ENCODE data around the gene SGTA.
"Not testable (repeated sequence)": the region's sequence is repeated elsewhere in the genome, so short reads cannot be mapped to it uniquely, and the experiment has no call there.

SGTA gene, protein sequence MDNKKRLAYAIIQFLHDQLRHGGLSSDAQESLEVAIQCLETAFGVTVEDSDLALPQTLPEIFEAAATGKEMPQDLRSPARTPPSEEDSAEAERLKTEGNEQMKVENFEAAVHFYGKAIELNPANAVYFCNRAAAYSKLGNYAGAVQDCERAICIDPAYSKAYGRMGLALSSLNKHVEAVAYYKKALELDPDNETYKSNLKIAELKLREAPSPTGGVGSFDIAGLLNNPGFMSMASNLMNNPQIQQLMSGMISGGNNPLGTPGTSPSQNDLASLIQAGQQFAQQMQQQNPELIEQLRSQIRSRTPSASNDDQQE

GRCh38 chr19:2782936-2783780 lies at the start of gene SGTA:
Gene SGTA (minus strand): TSS chr19:2783273. CDS start chr19:2769068, 14,205 bp downstream.
- DNase-seq, result peak; percentile 96

DNA sequence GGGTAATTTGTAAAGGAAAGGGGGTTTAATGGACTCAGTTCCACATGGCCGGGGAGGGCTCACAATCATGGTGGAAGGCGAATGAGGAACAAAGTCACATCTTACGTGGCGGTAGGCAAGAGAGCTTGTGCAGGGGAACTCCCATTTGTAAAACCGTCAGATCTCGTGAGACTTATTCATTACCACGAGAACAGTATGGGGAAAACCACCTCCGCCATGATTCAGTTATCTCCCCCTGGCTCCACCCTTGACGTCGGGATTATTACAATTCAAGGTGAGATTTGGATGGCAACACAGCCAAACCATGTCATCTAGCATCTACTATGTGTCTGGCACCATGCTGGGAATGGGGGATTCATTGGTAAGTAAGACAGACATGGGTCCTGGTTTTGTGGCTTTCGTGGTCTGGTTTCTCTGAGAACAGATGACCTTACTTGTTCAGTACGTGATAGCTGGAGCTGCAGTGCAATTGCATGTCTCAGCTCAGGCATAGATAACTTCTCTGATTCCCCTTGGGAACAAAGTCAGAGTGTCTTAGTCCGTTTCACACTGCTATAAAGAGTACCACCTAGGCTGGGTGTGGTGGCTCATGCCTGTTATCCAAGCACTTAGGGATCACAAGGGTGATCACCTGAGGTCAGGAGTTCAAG lies 44.9 kb upstream of the SGTA start:
- DNase-seq, result no peak

DNA sequence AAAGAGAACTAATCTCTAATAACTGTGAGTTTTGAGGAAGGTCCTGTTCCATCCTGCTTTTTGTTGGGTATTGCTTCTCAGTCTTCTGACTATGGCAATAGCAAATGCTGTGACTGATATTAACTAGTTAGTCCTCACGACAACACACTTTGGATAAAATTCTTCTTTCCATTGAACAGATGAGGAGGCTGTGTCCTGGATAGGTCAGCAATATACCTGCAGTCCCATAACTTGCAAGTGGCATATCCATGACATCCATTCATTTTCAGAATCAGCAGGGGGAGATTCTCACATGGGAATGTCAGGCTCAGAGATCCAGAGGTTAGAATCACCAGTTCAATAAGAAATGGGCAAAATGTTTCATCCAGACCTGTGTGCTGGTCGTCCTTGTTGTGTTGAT lies 43.9 kb upstream of the SGTA start:
- no peak for DNase-seq

- no peak for DNase-seq
Observed at GRCh38 chr19:2824129-2824528, 41.1 kb upstream of the SGTA start.

GRCh38 chr19:2823646-2824045 lies 40.6 kb upstream of the SGTA start:
- DNase-seq, result no peak

GRCh38 chr19:2822846-2823245 lies 39.8 kb upstream of the SGTA start:
- no peak for DNase-seq

- DNase-seq, result peak; percentile 22
Observed at GRCh38 chr19:2820112-2820702, 37.1 kb upstream of the SGTA start.

DNA sequence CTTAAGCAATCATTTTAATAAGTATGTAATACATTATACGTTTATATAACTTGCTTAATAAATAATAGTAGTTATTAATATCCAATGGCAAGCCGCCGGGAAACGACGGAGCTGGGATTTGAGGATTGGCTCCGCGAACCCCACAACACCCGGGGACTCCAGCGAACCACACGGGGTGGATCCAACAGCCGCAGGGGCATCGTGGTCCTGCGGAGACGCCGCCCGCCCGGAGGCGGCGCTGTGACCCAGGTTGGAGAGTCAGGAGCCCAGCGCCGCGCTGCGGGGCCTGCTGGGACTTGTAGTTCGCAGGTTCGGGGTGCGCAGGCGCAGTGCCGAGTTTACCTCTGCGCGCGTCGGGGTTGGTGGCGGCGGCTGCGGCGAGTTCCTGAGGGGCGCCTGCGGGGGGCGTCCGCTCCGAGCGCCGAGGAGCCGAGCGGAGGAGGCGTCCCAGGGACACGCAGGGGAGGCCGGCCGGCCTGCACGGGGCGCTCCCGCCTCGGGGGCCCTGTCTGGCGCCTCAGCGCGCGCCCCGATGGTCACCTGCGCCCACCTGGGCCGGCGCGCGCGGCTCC lies 36.6 kb upstream of the SGTA start, which contains the start of gene ZNF554:
ZNF554 (plus strand) TSS at position 329 of the 572 bp plus-strand sequence; CDS start at position 533, 204 bp downstream.
- DNase-seq, result peak; percentile 95

DNA sequence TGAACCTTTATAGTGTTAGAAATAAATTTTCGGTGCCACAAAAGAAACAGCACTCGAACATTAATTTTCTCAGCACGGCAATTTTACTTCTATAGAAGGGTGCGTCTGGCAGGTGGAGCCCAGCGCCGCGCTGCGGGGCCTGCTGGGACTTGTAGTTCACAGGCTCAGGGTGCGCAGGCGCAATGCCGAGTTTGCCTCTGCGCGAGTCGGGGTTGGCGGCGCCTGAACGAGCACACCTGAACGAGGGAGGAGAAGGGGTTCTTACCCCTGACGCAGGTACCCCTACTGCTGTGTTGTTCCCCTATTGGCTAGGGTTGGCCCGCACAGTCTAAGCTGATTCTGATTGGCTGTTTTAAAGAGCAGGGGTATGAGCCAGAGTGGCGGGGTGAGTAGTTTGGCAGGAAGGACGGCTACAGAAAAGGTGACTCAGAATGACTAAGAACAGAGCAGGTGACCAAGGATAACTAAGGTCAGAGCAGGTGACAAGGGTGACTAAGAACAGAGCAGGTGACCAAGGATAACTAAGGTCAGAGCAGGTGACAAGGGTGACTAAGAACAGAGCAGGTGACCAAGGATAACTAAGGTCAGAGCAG lies 34.3 kb upstream of the SGTA start:
- DNase-seq, result not testable (repeated sequence)

DNA sequence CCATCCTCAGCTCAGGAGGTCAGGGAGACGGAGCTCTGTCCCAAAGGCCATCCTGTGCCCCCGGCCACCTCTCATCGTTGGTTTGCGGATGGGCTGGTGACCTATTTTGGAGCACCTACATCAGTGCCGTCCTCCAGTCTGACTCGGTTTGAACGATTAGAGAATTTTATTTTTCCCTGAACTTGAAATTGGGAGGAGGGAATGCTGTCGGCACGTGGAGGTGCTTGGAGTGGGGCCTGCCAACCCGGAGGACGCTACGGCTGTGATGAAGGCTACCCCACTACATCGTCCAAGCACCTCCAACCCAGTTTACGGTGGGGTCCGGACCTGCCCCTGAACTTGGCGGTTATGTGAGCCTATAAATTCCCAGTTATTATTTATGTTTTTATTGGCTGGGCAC lies 33.6 kb upstream of the SGTA start:
- no peak for DNase-seq

GRCh38 chr19:2815923-2816322 lies 32.9 kb upstream of the SGTA start:
- no peak for DNase-seq

GRCh38 chr19:2815191-2815614 lies 32.1 kb upstream of the SGTA start:
- DNase-seq, result no peak

DNA sequence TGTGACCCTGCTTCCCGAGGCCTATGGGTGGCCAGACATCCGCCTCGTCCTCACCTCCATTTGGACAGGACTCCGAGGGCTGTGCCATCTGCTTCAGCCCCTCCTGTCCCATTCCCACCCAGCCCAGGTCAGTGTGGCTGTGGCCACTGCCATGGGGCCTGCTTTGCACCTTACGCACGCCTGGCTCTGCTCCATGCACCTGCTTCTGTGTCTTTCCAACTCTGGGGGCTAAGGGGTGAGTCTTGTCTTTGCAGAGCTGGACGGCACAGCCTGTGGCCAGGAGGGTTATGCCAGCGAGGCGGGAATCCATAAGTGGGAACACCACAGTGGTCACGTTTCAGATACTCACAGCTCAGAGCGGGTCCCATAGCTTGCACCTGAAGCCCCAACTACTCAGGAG lies 31.4 kb upstream of the SGTA start:
- no peak for DNase-seq

GRCh38 chr19:2813235-2814160 lies 30.4 kb upstream of the SGTA start:
- DNase-seq, result no peak

DNA sequence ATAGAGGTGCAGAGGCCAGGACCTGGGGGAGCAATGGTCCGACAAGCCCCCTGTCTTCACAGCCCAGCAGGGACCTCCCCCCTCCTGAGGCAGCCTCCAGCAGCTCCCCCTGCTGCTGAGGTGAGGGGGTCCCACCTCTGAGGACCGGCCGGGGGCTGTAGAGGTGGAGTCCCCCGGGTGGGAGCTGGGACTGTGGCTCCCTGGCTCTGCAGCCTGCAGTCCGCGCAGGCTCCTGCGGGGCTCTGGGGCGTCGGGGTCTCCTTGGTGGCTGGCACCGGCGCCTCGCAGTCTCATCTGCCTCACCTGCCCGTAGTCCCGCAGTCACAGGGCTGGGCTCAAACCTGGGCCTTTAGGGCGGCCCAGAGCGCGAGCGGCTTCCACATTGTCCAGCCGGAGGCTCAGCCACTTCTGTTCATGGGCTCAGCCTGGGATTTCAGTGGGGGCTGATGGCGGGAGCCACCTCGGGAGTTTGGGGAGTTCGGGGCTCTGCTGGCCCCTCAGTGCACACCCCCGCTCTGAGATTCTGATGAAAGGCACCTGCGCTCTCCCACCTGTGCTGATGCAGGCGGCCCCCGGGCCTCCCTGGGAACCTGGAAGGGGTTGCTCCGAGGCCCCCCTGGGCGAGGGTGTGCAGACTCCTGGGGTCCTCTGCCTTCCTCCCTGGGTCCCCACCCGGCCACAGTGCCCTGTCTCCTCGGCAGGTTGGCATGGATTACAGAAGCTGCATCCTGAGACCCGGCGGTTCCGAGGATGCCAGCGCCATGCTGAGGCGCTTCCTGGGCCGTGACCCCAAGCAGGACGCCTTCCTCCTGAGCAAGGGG lies 29.6 kb upstream of the SGTA start:
- DNase-seq, result no peak

DNA sequence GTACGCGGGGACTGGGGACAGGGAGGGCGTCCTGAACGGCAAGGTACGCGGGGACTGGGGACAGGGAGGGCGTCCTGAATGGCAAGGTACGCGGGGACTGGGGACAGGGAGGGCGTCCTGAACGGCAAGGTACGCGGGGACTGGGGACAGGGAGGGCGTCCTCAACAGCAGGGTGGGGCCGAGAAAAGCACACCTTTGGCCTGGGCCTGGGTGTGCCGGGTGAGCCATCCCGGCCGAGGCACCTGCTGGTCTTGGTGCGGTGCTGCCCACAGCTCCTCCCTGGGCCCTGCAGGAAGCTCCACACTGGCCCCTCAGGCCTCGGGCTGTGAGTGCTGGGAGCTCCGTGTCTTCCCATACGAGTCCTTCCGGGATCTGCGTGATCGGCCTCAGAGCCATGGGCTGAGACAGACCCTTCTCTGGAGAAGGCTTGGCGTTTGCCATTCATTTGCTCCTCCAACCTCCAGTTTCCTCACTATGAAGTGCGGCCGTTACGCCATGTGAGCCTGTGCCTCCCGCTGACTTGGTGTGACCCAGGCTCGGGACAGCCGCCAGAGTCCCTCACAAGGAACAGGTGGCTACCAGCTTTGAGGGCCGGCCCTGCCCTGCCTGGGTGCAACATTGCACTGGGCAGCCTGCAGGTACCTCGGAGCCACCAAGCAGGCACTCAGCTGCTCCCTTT lies 28.8 kb upstream of the SGTA start:
- DNase-seq, result no peak

DNA sequence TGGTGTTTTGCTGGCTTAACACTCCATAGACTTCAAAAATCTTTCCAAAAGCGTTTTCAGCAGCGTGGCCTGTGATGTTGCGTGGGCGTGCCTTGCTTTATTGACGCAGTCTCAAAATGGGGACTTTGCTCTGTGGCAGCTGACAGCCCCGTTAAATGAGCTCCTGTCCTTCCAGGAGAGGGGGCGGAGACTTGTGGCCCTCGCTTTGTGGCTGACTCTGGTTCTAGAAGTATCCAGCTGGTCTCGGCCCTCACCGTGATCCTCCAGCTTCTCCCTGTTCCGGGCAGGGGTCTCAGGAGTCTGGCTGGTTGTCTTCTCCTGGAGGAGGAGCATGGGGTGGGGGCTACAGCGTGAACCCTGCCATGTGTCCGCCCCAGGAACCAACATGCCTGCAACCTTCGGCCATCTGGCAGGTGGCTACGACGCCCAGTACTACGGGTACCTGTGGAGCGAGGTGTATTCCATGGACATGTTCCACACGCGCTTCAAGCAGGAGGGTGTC lies 28.2 kb upstream of the SGTA start:
- no peak for DNase-seq

- DNase-seq, result no peak
Observed at GRCh38 chr19:2810141-2811091, 27.3 kb upstream of the SGTA start.
